ENCODE measurements around the gene MICAL2. TPM values are rescaled to one million over a fixed set of nuclear protein-coding genes. Genes with fewer than 3 reads are reported as not detected.
A peak's percentile ranks its signal among the peaks of the same experiment; 100 is the strongest.

Gene MICAL2
- total and polyA plus RNA-seq, 2 of the 13 experiments (the other 11 are each of a cell fraction or from before 2014, with no cell fraction given): 0.78 to 1.1 TPM

- in situ Hi-C loops (cut with HindIII; ENCODE audit: extremely low pct_ligation_motif_present, low pct_unique_long_range_greater_than_20kb): no loop called here
- H3K4me3 ChIP-seq (replicated peaks in 1 of 3; ENCODE audit: insufficient read depth in 1 of 3, low read depth in 2 of 3, low read length in 3 of 3): no peak overlapping the region
- H3K9ac ChIP-seq (ENCODE audit: insufficient read depth, low read depth, low read length): no peak overlapping the region
Observed at GRCh38 chr11:12088047-12088481, 22.3 kb upstream of the MICAL2 start.

More at GRCh38 chr11:12088047-12088481, 22.3 kb upstream of the MICAL2 start:
- Histone ChIP-seq H4K20me1 (ENCODE audit: insufficient read depth, low read length) (no peaks in the 10 kb centered on the region), H3K27me3 (ENCODE audit: control insufficient read depth in 1 of 2, insufficient read depth in 2 of 2, low read length in 2 of 2) (no peaks in the 10 kb centered on the region; a peak in 1 of 5 replicates), H3K27ac (ENCODE audit: extremely low read length, insufficient read depth, low read length) (no peak overlapping the region), H3K4me1 (ENCODE audit: insufficient read depth, low read length) (peaks cover 75% of the 10 kb centered on the region), H3K36me3 (replicated peaks in 1 of 2; ENCODE audit: control insufficient read depth in 1 of 2, insufficient read depth in 2 of 2, low read length in 2 of 2) (no peaks in the 10 kb centered on the region), H2AFZ (ENCODE audit: low read length) (no peak overlapping the region), H3K4me2 (ENCODE audit: low read depth, low read length) (no peak overlapping the region), H3K9me3 (ENCODE audit: low read length) (no peaks in the 10 kb centered on the region), H3K79me2 (ENCODE audit: insufficient read depth, low read length) (no peaks in the 10 kb centered on the region)
- TF ChIP-seq ZNF326 (CRISPR knock-in tag; IDR thresholded peaks at IDR 0.05; ENCODE audit: borderline replicate concordance) (no peak), CTCF (CRISPR knock-in tag; IDR thresholded peaks at IDR 0.05) (peak; percentile 67), ZNF672 (CRISPR knock-in tag; IDR thresholded peaks at IDR 0.05) (no peak), ZBTB34 (CRISPR knock-in tag; IDR thresholded peaks at IDR 0.05) (no peak), STAG1 (CRISPR knock-in tag; IDR thresholded peaks at IDR 0.05) (peak; percentile 68), CSRNP1 (CRISPR knock-in tag; IDR thresholded peaks at IDR 0.05) (no peak)
- intact Hi-C loops (cut with micrococcal nuclease; ENCODE audit: unreplicated experiment): loop anchor here (5.0 to 10.0 kb wide), 3 partner anchors 34 to 147 kb away; no protein-coding TSS in a partner anchor
- DNase-seq (ENCODE audit: low spot score): no peak
- FAIRE-seq: no peak
- peak; percentile 60 for ATAC-seq
- POLR2A ChIA-PET: interaction anchor here (2.7 kb wide), 1 partner anchor 21 kb away, joined by 19 read pairs; no protein-coding TSS in a partner anchor
- WGBS (ENCODE audit: low lambda C conversion rate): 34% methylated on average over 7 of the region's 7 CpGs
- CTCF ChIA-PET (ENCODE audit: low intra/inter-chr PET ratio, low total read pairs): interaction anchor here (1.5 kb wide), 1 partner anchor 148 kb away, joined by 8 read pairs; no protein-coding TSS in a partner anchor
- no TSS peak for BruUV-seq (replicated peaks)
